ENCODE results near the gene SLC17A9.

Gene SLC17A9

GRCh38 chr20:62996596-62996982 is 44.1 kb downstream of the SLC17A9 start:
- H3K4me3 ChIP-seq (ENCODE audit: low read depth, low read length): no peak overlapping the region
- TF ChIP-seq, protein P1, sequence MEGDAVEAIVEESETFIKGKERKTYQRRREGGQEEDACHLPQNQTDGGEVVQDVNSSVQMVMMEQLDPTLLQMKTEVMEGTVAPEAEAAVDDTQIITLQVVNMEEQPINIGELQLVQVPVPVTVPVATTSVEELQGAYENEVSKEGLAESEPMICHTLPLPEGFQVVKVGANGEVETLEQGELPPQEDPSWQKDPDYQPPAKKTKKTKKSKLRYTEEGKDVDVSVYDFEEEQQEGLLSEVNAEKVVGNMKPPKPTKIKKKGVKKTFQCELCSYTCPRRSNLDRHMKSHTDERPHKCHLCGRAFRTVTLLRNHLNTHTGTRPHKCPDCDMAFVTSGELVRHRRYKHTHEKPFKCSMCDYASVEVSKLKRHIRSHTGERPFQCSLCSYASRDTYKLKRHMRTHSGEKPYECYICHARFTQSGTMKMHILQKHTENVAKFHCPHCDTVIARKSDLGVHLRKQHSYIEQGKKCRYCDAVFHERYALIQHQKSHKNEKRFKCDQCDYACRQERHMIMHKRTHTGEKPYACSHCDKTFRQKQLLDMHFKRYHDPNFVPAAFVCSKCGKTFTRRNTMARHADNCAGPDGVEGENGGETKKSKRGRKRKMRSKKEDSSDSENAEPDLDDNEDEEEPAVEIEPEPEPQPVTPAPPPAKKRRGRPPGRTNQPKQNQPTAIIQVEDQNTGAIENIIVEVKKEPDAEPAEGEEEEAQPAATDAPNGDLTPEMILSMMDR (IDR thresholded peaks at IDR 0.05; ENCODE audit: borderline replicate concordance, insufficient read depth, low read depth, low read length): no peak

DNA sequence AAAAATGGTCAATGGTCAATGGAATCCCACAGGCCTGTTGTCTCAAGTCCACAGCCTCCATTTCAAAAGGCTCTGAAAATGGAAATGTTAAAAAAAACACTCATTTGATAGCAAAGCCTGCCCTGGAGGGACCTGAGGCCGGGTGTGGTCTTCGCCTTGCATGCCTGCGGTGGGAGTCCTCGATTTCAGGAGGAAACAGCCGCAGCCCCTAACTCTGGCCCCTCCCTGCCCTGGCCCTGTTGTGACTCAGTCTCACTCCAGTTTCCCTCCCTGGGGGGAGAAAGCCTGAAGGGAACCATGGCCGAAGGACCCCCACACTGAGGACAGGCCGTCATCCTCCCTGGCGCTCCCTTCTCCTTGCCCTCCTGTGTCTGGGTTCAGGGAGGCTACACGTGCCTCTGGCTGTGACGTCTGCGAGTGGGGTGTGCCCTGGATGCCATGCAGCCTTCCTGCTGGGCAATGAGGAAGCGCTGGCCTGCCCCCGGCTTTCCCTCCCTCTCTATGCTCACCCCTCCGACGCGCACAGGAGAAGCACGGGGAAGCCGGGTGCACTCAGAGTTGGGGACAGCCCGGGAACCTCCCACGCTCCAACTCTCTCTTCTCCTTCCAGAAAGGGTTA is 45.0 kb downstream of the SLC17A9 start:
- no peak overlapping the region for H3K4me3 ChIP-seq (ENCODE audit: low read depth, low read length)
- TF ChIP-seq, protein P1 (IDR thresholded peaks at IDR 0.05; ENCODE audit: borderline replicate concordance, insufficient read depth, low read depth, low read length): no peak

DNA sequence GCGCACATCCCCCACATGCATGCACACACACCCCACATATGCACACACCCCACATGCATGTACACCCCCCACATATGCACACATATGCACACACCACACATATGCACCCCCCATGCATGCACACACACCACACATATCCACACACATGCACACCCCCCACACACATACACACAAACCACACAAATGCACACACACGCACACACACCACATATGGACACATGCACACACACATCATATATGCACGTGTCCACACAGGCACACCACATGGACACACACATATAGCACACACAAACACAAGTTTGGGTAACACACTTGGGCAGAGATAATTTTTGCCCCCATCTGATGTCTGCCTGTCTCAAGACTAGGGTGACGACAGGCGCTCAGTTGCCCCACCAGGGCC is 45.9 kb downstream of the SLC17A9 start:
- TF ChIP-seq, protein P1 (IDR thresholded peaks at IDR 0.05; ENCODE audit: borderline replicate concordance, insufficient read depth, low read depth, low read length): no peak
- no peak overlapping the region for H3K4me3 ChIP-seq (ENCODE audit: low read depth, low read length)

- H3K4me3 ChIP-seq (ENCODE audit: low read depth, low read length): no peak overlapping the region
- TF ChIP-seq, protein P1 (IDR thresholded peaks at IDR 0.05; ENCODE audit: borderline replicate concordance, insufficient read depth, low read depth, low read length): no peak
Observed at GRCh38 chr20:62999580-62999979, 47.1 kb downstream of the SLC17A9 start.

DNA sequence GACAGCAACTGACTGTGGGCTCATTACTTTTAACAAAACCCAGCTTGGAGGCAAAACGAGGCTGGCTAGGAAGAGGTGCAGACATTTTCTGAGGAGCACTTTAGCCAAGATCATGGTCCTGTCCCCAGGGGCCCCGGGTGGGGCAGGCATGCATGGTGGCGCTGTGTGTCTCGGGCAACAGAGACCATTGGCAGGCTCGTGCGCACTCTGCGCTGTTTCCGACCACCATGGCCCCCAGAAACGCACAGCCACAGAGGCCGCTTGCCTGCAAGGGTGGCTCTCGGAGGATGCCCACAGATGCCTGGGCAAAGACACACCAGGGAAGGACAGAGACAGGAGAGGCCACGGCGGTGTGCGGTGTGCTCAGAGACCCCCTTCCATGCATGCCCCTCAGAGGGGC is 47.5 kb downstream of the SLC17A9 start:
- H3K4me3 ChIP-seq (ENCODE audit: low read depth, low read length): no peak overlapping the region
- TF ChIP-seq, protein P1 (IDR thresholded peaks at IDR 0.05; ENCODE audit: borderline replicate concordance, insufficient read depth, low read depth, low read length): no peak

DNA sequence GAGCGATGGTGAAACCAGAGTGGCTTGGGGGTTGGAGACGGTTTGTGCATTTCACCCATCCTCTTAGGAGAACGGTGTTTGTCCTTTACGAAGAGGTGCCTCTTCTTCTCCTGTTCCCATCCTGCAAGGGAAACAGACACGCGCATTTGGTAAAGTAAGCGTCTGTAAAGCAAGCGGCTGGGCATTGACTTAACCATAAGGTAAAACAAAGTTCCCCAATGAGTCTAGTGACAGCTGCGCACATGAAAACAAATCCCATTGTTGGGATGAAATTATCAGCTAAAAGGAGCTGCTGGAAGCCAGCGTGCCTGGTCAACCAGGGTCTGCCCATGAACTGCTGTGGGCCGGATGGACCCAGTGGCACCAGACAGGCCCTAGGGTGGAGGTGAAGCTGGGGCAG is 48.4 kb downstream of the SLC17A9 start:
- TF ChIP-seq, protein P1 (IDR thresholded peaks at IDR 0.05; ENCODE audit: borderline replicate concordance, insufficient read depth, low read depth, low read length): no peak
- H3K4me3 ChIP-seq (ENCODE audit: low read depth, low read length): no peak overlapping the region

DNA sequence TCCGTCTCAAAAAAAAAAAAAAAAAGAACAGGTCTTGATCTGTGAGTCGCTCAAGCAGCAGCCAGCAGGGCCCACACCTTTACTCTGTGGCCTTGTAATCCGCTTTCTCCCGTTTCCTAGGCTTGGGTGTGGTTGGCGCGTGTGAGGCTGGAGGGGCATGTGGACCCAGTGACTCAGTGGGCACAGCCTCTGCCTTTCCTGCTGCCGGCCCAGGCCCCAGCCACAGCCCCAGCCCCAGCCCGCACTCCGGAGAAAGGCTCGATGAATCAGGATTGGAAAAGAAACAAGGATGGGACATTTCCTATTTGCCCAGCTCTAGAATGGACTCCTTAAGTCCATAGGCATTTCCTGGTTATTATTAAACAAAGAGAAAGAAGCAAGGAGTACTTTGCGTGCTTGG is 50.0 kb downstream of the SLC17A9 start:
- H3K4me3 ChIP-seq (ENCODE audit: low read depth, low read length): no peak overlapping the region
- TF ChIP-seq, protein P1 (IDR thresholded peaks at IDR 0.05; ENCODE audit: borderline replicate concordance, insufficient read depth, low read depth, low read length): no peak
